ENCODE measurements around the gene LMF1.

DNA sequence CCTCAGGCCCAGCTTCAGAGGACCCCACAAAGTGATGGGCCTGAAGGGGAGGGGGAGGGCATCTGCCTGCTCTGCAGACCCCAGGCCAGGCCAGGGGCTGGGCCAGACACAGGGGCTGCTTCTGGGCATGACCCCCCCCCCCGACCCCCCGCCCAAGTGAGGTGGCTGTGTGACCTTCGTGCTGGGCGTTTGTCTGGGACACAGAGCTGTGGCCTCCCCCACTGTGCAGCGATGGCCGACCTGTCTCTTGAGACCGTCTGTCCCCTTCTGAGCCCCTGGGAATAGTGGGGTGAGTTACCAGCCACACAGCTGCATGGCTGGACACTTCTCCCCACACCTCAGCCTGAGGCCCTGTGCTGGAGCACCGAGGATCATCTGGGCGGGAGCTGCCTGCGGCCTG, 135.4 kb downstream of the LMF1 start:
- TF ChIP-seq, protein P1, sequence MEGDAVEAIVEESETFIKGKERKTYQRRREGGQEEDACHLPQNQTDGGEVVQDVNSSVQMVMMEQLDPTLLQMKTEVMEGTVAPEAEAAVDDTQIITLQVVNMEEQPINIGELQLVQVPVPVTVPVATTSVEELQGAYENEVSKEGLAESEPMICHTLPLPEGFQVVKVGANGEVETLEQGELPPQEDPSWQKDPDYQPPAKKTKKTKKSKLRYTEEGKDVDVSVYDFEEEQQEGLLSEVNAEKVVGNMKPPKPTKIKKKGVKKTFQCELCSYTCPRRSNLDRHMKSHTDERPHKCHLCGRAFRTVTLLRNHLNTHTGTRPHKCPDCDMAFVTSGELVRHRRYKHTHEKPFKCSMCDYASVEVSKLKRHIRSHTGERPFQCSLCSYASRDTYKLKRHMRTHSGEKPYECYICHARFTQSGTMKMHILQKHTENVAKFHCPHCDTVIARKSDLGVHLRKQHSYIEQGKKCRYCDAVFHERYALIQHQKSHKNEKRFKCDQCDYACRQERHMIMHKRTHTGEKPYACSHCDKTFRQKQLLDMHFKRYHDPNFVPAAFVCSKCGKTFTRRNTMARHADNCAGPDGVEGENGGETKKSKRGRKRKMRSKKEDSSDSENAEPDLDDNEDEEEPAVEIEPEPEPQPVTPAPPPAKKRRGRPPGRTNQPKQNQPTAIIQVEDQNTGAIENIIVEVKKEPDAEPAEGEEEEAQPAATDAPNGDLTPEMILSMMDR (IDR thresholded peaks at IDR 0.05) = no peak
- TF ChIP-seq EZH2 (IDR thresholded peaks at IDR 0.05; ENCODE audit: borderline replicate concordance, insufficient read depth, low read depth, low read length, poor library complexity, severe bottlenecking) = no peak

Data from B cell (primary cell).